ENCODE measurements around the gene ASMT.
"Not testable (repeated sequence)": the region's sequence is repeated elsewhere in the genome, so short reads cannot be mapped to it uniquely, and the experiment has no call there.

The ASMT gene

GRCh38 chrX:1601051-1601767 is 13.7 kb upstream of the ASMT start:
- Histone ChIP-seq H3K36me3 (replicated peaks) (peaks cover 60% of the 10 kb centered on the region), H3K27me3 (ENCODE audit: low read depth) (no peaks in the 10 kb centered on the region), H3K9me3 (no peaks in the 10 kb centered on the region), H3K4me1 (no peaks in the 10 kb centered on the region), H3K4me3 (no peak overlapping the region)
- in situ Hi-C loops (cut with MboI; ENCODE audit: low sequenced_read_pairs) = no loop called here
- no peak for DNase-seq (ENCODE audit: low spot score in 2 of 2)

- DNase-seq (ENCODE audit: low spot score in 2 of 2) = no peak
- in situ Hi-C loops (cut with MboI; ENCODE audit: low sequenced_read_pairs) = no loop called here
- Histone ChIP-seq H3K9me3 (no peaks in the 10 kb centered on the region), H3K4me1 (no peaks in the 10 kb centered on the region), H3K4me3 (no peak overlapping the region), H3K27me3 (ENCODE audit: low read depth) (no peaks in the 10 kb centered on the region), H3K36me3 (replicated peaks) (peaks cover 60% of the 10 kb centered on the region)
Measured at GRCh38 chrX:1601768-1602085, 13.1 kb upstream of the ASMT start.

GRCh38 chrX:1602299-1602698 is 12.6 kb upstream of the ASMT start:
- no peak for DNase-seq (ENCODE audit: low spot score in 2 of 2)
- Histone ChIP-seq H3K36me3 (replicated peaks) (peaks cover 54% of the 10 kb centered on the region), H3K27me3 (ENCODE audit: low read depth) (no peaks in the 10 kb centered on the region), H3K9me3 (no peaks in the 10 kb centered on the region), H3K4me1 (no peaks in the 10 kb centered on the region), H3K4me3 (no peak overlapping the region)
- in situ Hi-C loops (cut with MboI; ENCODE audit: low sequenced_read_pairs) = no loop called here

- in situ Hi-C loops (cut with MboI; ENCODE audit: low sequenced_read_pairs) = no loop called here
- Histone ChIP-seq H3K4me1 (no peaks in the 10 kb centered on the region), H3K4me3 (no peak overlapping the region), H3K27me3 (ENCODE audit: low read depth) (no peaks in the 10 kb centered on the region), H3K36me3 (replicated peaks) (peaks cover 16% of the 10 kb centered on the region), H3K9me3 (no peaks in the 10 kb centered on the region)
- DNase-seq (ENCODE audit: low spot score in 2 of 2) = no peak
Measured at GRCh38 chrX:1606496-1606895, 8.4 kb upstream of the ASMT start.

- Histone ChIP-seq H3K9me3 (no peaks in the 10 kb centered on the region), H3K36me3 (replicated peaks) (no peaks in the 10 kb centered on the region), H3K4me3 (no peak overlapping the region), H3K27me3 (ENCODE audit: low read depth) (no peaks in the 10 kb centered on the region), H3K4me1 (no peaks in the 10 kb centered on the region)
- in situ Hi-C loops (cut with MboI; ENCODE audit: low sequenced_read_pairs) = no loop called here
- DNase-seq (ENCODE audit: low spot score in 2 of 2) = no peak
Measured at GRCh38 chrX:1609311-1609710, 5.5 kb upstream of the ASMT start.

- Histone ChIP-seq H3K36me3 (replicated peaks) (no peaks in the 10 kb centered on the region), H3K4me3 (no peak overlapping the region), H3K27me3 (ENCODE audit: low read depth) (no peaks in the 10 kb centered on the region), H3K4me1 (no peaks in the 10 kb centered on the region), H3K9me3 (no peaks in the 10 kb centered on the region)
- in situ Hi-C loops (cut with MboI; ENCODE audit: low sequenced_read_pairs) = no loop called here
- no peak for DNase-seq (ENCODE audit: low spot score in 2 of 2)
Measured at GRCh38 chrX:1609762-1610161, 5.1 kb upstream of the ASMT start.

- in situ Hi-C loops (cut with MboI; ENCODE audit: low sequenced_read_pairs) = no loop called here
- no peaks in the 10 kb centered on the region for H3K9me3 ChIP-seq
- H3K27me3 ChIP-seq (ENCODE audit: low read depth) = no peaks in the 10 kb centered on the region
- DNase-seq (ENCODE audit: low spot score in 2 of 2) = no peak
- no peaks in the 10 kb centered on the region for H3K36me3 ChIP-seq (replicated peaks)
- no peak overlapping the region for H3K4me3 ChIP-seq
- no peaks in the 10 kb centered on the region for H3K4me1 ChIP-seq
Measured at GRCh38 chrX:1610166-1610565, 4.7 kb upstream of the ASMT start.

GRCh38 chrX:1610736-1611135 is 4.1 kb upstream of the ASMT start:
- no peak for DNase-seq (ENCODE audit: low spot score in 2 of 2)
- Histone ChIP-seq H3K27me3 (ENCODE audit: low read depth) (no peaks in the 10 kb centered on the region), H3K4me3 (no peak overlapping the region), H3K36me3 (replicated peaks) (no peaks in the 10 kb centered on the region), H3K9me3 (no peaks in the 10 kb centered on the region), H3K4me1 (no peaks in the 10 kb centered on the region)
- in situ Hi-C loops (cut with MboI; ENCODE audit: low sequenced_read_pairs) = no loop called here

GRCh38 chrX:1612641-1613286 is 2.1 kb upstream of the ASMT start:
- in situ Hi-C loops (cut with MboI; ENCODE audit: low sequenced_read_pairs) = no loop called here
- Histone ChIP-seq H3K4me1 (no peaks in the 10 kb centered on the region), H3K9me3 (no peaks in the 10 kb centered on the region), H3K36me3 (replicated peaks) (no peaks in the 10 kb centered on the region), H3K4me3 (no peak overlapping the region), H3K27me3 (ENCODE audit: low read depth) (no peaks in the 10 kb centered on the region)
- no peak for DNase-seq (ENCODE audit: low spot score in 2 of 2)

- no peak for DNase-seq (ENCODE audit: low spot score in 2 of 2)
- in situ Hi-C loops (cut with MboI; ENCODE audit: low sequenced_read_pairs) = no loop called here
Measured at GRCh38 chrX:1618689-1619088, 3.8 kb downstream of the ASMT start.

GRCh38 chrX:1623691-1624090 is 8.8 kb downstream of the ASMT start:
- DNase-seq (ENCODE audit: low spot score in 2 of 2) = no peak
- no peaks in the 10 kb centered on the region for H3K27me3 ChIP-seq (ENCODE audit: low read depth)
- in situ Hi-C loops (cut with MboI; ENCODE audit: low sequenced_read_pairs) = no loop called here
- no peaks in the 10 kb centered on the region for H3K36me3 ChIP-seq (replicated peaks)
- no peaks in the 10 kb centered on the region for H3K9me3 ChIP-seq
- H3K4me1 ChIP-seq = no peaks in the 10 kb centered on the region
- H3K4me3 ChIP-seq = no peak overlapping the region

More at GRCh38 chrX:1618689-1619088, 3.8 kb downstream of the ASMT start:
- Histone ChIP-seq H3K4me1 (no peaks in the 10 kb centered on the region), H3K4me3 (no peak overlapping the region), H3K27me3 (ENCODE audit: low read depth) (no peaks in the 10 kb centered on the region), H3K9me3 (no peaks in the 10 kb centered on the region), H3K36me3 (replicated peaks) (no peaks in the 10 kb centered on the region)

GRCh38 chrX:1624158-1624860 is 9.4 kb downstream of the ASMT start:
- H3K9me3 ChIP-seq; H3K27me3 ChIP-seq (ENCODE audit: low read depth); H3K36me3 ChIP-seq (replicated peaks); H3K4me1 ChIP-seq; in situ Hi-C loops (cut with MboI; ENCODE audit: low sequenced_read_pairs); DNase-seq (ENCODE audit: low spot score in 2 of 2); H3K4me3 ChIP-seq: not testable (repeated sequence)

- DNase-seq (ENCODE audit: low spot score in 2 of 2); H3K36me3 ChIP-seq (replicated peaks); H3K4me1 ChIP-seq; H3K4me3 ChIP-seq; in situ Hi-C loops (cut with MboI; ENCODE audit: low sequenced_read_pairs); H3K9me3 ChIP-seq; H3K27me3 ChIP-seq (ENCODE audit: low read depth): not testable (repeated sequence)
Measured at GRCh38 chrX:1624861-1625215, 10.0 kb downstream of the ASMT start.

- H3K27me3 ChIP-seq (ENCODE audit: low read depth) = no peaks in the 10 kb centered on the region
- no peaks in the 10 kb centered on the region for H3K4me1 ChIP-seq
- no peaks in the 10 kb centered on the region for H3K9me3 ChIP-seq
- no peak overlapping the region for H3K4me3 ChIP-seq
- no peaks in the 10 kb centered on the region for H3K36me3 ChIP-seq (replicated peaks)
- no peak for DNase-seq (ENCODE audit: low spot score in 2 of 2)
- in situ Hi-C loops (cut with MboI; ENCODE audit: low sequenced_read_pairs) = no loop called here
Measured at GRCh38 chrX:1629244-1629643, 14.4 kb downstream of the ASMT start.
